ENCODE data around the gene ABCA7.

GRCh38 chr19:1109697-1110671 is 70.1 kb downstream of the ABCA7 start:
- TF ChIP-seq POLR2A (IDR thresholded peaks at IDR 0.05; ENCODE audit: extremely low read depth, insufficient read length) (no peak), CTCF (IDR thresholded peaks at IDR 0.05; ENCODE audit: low read depth, low read length) (no peak), MAX (IDR thresholded peaks at IDR 0.05; ENCODE audit: low read depth, low read length) (no peak)

All from NB4 (cell line).